Activated CD4-positive, alpha-beta T cell treated with anti-CD3 and anti-CD28 coated beads for 48 hours (primary cell): ENCODE measurements around the gene IKBKE.
"Not testable (repeated sequence)": the region's sequence is repeated elsewhere in the genome, so short reads cannot be mapped to it uniquely, and the experiment has no call there.

Experiments
- DNase-seq: peaks from one replicate; pipeline ENCODE4 v3.0.0-alpha.2; 2020

The IKBKE gene

DNA sequence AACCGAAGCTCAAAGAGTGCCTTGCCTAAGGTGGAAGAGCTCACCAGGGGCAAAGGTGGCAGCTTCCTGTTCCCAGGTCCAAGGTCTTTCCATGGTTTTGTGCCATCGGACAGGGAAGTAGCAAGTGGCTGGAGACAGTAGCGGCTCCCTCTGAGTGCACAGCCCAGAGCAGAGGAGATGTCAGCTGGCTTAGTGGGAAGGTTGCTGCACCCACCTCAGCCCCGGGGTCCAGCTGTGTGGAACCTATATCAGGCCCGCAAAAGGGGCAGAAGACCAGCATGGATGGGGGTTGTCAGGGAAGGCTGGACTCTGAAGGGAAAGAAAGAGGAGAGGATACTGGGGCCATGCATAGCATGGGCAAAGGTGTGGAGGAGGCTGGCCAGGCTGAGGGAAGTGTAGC lies 6.8 kb downstream of the IKBKE start:
- DNase-seq, result no peak

DNA sequence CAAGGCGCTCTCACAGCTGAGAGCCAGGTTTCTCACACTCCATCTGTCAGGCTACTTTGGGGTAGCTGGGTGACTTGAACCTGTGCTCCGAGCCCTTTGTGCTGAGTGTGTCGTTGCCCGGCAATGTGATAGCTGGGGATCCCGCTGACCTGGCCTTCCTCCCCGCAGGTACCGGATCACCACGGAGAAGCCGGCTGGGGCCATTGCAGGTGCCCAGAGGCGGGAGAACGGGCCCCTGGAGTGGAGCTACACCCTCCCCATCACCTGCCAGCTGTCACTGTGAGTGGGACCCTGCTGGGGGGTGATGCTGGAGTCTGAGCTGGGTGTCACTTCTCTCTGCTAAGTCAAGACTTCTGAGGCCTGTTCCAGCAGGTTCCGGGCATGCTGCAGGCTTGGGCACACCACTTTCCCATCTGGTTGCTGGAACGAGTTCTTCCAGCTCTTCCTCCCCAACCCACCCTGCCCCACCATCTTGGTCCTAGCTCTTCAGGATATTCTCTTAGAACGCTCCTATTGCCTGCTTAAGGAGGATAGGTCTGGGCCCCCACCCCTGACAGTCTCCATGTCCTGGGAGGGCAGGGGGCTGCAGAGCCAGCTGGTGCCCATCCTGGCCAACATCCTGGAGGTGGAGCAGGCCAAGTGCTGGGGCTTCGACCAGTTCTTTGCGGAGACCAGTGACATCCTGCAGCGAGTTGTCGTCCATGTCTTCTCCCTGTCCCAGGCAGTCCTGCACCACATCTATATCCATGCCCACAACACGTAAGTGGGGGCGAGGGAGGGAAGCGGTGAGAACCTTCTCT lies 7.5 kb downstream of the IKBKE start:
- no peak for DNase-seq

GRCh38 chr1:206478746-206479145 lies 8.5 kb downstream of the IKBKE start:
- no peak for DNase-seq

DNA sequence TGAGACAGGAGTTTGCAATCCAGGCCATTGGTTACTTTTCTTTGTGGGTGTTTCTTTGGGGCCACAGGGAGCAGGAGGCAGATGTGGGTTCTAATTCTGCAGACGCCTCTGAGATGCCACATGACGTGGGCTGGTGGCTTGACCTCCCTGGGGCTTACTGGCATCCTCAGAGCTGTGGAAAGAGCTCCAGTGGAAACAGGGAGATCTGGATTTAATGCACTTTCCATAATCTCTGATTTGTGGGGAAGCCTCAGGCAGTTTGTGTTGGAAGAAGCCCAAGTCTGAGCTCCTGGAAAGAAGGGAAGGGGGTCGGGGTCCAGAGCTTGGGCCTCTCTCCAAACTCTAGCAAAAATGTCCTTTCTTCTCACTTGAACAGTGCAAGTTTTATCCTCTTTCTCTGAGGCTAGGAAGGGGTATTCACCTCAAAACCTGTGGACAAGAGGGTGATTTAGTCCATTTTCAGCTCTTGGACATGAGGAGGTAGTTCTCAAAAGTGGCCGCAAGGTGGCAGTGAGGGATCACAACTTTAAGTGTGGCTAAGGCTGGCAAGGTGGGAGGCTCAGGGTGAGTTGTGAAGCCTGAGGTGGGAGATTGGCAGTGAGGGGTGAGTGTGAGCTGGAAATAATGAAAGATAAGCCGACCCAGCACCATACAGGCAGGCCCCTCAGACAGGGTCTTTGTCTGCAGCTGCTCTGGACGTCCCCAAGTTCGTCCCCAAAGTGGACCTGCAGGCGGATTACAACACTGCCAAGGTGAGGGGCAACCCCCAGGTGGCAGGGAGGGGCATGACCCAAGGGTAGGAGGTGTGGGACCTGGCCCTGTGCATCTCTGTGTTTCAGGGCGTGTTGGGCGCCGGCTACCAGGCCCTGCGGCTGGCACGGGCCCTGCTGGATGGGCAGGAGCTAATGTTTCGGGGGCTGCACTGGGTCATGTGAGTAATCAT lies 9.2 kb downstream of the IKBKE start:
- DNase-seq, result peak; percentile 82

DNA sequence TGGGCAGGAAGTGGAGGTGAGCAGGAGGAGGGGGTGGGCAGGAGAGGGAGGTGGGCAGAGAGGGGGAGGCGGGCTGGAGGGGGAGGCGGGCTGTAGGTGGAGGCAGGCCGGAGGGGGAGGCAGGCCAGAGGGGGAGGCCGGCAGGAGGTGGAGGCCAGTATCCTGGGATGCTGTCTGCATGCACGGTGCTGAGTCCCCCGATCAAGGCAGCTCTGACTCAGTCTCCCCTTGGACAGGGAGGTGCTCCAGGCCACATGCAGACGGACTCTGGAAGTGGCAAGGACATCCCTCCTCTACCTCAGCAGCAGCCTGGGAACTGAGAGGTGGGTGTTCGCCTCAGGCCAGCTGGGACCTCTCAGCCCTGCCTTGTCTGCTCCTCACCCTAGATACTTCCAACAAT lies 9.9 kb downstream of the IKBKE start:
- no peak for DNase-seq

- DNase-seq, result no peak
These were observed 12.3 kb downstream of the IKBKE start for GRCh38 chr1:206482611-206483010.

GRCh38 chr1:206483864-206484263 lies 13.6 kb downstream of the IKBKE start:
- DNase-seq, result not testable (repeated sequence)

- no peak for DNase-seq
These were observed 14.6 kb downstream of the IKBKE start for GRCh38 chr1:206484901-206485300.

DNA sequence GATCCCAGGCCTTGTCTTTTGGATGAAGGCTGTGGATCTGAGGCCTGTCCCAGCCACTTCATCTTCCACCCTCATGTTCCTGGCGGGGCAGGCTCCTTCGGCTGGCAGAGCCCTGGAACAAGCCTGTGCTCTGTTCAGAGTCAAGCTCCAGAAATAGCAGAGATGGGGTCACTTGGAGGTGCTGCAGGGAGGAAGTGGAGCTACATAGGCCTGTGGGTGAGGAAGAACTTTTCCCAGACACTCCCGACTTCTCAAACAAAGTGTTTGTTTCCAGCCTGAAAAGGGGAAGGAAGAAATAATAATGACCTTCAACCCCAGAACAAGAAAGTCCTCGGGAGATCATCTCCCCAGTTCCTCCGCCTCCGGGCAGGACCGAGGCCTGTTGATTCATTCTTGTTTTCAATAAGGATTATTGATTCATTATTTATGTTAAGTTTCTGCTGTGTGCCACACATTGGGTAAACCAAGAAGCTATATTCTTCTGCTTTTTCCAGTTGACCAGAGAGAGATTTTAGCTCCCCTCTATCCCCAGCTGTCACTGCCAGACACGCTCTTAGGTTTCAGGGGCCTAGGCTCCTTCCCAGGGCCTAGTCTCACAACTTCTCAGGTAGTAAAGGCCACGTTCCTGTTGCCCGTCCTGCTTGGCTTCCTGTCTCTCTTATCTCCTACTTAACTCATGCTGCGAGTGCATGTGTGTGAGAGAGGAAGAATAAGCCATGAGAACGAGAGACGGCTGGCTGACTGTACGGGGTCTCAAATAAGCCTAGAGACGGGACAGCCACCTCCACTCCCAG lies 16.9 kb downstream of the IKBKE start:
- no peak for DNase-seq

DNA sequence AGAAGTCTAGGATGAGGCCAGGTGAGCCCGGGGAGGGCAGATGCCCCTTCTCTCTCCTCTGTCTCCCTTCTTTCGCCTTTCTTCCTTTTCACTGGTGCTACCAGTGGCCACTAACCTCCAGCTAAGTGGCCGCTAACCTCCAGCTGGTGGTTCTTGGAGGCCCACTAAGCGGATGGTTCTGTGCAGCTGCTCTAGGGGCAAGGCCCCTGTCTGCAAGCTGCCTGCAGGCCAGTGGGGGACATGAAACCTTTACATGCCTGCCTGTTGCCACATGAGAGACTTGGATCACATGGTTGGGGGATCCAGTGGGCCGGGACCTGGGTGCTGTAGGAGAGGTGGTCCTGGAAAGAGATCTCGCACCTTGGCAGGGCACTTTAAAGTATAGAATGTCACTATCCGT lies 17.7 kb downstream of the IKBKE start:
- no peak for DNase-seq

DNA sequence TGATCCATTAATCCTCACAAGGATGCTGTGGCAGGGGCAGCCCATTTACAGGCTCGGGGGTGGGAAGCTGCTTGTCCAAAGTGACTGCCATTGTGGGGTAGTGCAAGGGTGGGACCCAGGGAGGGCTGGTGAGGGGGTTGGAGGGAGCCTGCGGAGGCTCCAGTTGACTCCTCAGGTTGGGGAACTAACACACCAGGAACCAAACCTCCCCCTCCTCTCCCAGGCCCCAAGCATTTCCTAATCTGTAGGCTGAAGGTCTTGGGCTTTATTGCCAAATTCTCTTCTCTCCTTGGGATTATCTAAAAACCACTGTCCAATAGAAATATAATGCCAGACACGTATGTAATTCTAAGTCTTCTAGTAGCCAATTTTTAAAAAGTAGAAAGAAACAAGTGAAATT lies 18.2 kb downstream of the IKBKE start:
- no peak for DNase-seq

GRCh38 chr1:206489980-206490770 lies 19.9 kb downstream of the IKBKE start:
- DNase-seq, result peak; percentile 88

- DNase-seq, result no peak
These were observed 20.6 kb downstream of the IKBKE start for GRCh38 chr1:206490771-206491405.

DNA sequence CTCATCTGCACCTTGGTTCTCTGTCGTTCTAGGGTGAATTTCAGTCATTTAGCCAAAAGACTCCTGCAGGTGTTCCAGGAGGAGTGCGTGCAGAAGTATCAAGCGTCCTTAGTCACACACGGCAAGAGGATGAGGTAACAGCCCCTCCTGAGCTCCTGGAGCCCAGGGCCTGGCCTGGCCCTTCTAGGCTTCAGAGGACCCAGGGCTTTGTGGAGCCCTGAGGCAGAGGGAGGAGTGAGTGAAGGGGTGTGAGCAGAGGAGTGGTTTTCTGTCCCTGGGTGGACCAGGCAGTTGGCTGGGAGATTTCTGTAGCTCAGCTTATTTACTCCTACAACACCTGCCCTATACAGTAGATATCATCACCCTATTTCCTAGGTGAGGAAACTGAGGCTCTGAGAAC lies 21.3 kb downstream of the IKBKE start:
- DNase-seq, result no peak

GRCh38 chr1:206492589-206492988 lies 22.3 kb downstream of the IKBKE start:
- no peak for DNase-seq

GRCh38 chr1:206493279-206493678 lies 23.0 kb downstream of the IKBKE start:
- DNase-seq, result no peak

GRCh38 chr1:206495011-206495461 lies 24.8 kb downstream of the IKBKE start:
- no peak for DNase-seq

- DNase-seq, result no peak
These were observed 25.3 kb downstream of the IKBKE start for GRCh38 chr1:206495493-206496046.

DNA sequence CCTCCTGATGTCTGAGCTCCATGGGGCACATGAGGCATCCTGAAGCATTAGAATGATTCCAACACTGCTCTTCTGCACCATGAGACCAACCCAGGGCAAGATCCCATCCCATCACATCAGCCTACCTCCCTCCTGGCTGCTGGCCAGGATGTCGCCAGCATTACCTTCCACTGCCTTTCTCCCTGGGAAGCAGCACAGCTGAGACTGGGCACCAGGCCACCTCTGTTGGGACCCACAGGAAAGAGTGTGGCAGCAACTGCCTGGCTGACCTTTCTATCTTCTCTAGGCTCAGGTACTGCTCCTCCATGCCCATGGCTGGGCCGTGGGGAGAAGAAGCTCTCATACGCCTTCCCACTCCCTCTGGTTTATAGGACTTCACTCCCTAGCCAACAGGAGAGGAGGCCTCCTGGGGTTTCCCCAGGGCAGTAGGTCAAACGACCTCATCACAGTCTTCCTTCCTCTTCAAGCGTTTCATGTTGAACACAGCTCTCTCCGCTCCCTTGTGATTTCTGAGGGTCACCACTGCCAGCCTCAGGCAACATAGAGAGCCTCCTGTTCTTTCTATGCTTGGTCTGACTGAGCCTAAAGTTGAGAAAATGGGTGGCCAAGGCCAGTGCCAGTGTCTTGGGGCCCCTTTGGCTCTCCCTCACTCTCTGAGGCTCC lies 26.0 kb downstream of the IKBKE start:
- no peak for DNase-seq

GRCh38 chr1:206497363-206497762 lies 27.1 kb downstream of the IKBKE start:
- DNase-seq, result no peak

DNA sequence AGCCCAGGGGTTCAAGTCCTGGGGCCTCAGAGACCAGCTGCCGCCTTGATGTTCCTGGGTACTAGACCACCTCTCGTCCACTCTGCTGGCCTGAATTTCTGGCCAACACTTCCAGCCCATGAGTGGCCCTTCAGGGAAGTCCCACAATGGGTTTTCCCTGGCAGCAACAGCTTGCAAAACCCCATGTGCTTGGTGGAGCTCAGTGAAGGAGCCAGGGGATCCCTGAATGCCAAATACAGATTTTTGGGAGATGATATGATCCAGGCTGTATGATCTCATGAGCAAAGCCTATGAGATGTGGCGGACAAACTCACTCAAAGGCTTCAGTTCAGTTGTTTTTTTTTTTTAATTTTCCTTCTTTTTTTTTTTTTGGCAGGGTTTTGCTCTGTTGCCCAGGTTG lies 27.5 kb downstream of the IKBKE start:
- no peak for DNase-seq
